ENCODE data around the gene HNRNPL.
"Not testable (repeated sequence)": the region's sequence is repeated elsewhere in the genome, so short reads cannot be mapped to it uniquely, and the experiment has no call there.

Gene HNRNPL

GRCh38 chr19:38867171-38867780 lies 17.5 kb upstream of the HNRNPL start:
- Histone ChIP-seq H2AFZ (ENCODE audit: low read length) (no peak overlapping the region), H3K4me3 (ENCODE audit: low read length, poor library complexity, severe bottlenecking) (no peak overlapping the region), H3K9me2 (replicated peaks; ENCODE audit: low read depth, low read length) (no peaks in the 10 kb centered on the region), H3K36me3 (ENCODE audit: insufficient read depth, low read length) (no peaks in the 10 kb centered on the region), H3K4me2 (ENCODE audit: low read depth, low read length, poor library complexity, severe bottlenecking) (no peak overlapping the region), H3K79me2 (ENCODE audit: insufficient read depth, low read length) (no peaks in the 10 kb centered on the region), H3K27me3 (ENCODE audit: insufficient read depth, low read length, poor library complexity, severe bottlenecking) (no peaks in the 10 kb centered on the region), H4K20me1 (ENCODE audit: insufficient read depth, low read length, poor library complexity, severe bottlenecking) (no peaks in the 10 kb centered on the region), H3K9me3 (ENCODE audit: insufficient read depth, low read depth, low read length) (no peaks in the 10 kb centered on the region), H3K4me1 (ENCODE audit: insufficient read depth, low read length, poor library complexity, severe bottlenecking) (peaks cover 13% of the 10 kb centered on the region), H3K9ac (ENCODE audit: low read depth, low read length, poor library complexity, severe bottlenecking) (no peak overlapping the region), H3F3A (ENCODE audit: low read depth) (no peaks in the 10 kb centered on the region)
- TF ChIP-seq EZH2phosphoT487 (IDR thresholded peaks at IDR 0.05; ENCODE audit: borderline replicate concordance), result no peak
- TF ChIP-seq, protein P1, sequence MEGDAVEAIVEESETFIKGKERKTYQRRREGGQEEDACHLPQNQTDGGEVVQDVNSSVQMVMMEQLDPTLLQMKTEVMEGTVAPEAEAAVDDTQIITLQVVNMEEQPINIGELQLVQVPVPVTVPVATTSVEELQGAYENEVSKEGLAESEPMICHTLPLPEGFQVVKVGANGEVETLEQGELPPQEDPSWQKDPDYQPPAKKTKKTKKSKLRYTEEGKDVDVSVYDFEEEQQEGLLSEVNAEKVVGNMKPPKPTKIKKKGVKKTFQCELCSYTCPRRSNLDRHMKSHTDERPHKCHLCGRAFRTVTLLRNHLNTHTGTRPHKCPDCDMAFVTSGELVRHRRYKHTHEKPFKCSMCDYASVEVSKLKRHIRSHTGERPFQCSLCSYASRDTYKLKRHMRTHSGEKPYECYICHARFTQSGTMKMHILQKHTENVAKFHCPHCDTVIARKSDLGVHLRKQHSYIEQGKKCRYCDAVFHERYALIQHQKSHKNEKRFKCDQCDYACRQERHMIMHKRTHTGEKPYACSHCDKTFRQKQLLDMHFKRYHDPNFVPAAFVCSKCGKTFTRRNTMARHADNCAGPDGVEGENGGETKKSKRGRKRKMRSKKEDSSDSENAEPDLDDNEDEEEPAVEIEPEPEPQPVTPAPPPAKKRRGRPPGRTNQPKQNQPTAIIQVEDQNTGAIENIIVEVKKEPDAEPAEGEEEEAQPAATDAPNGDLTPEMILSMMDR (conservative IDR thresholded peaks at IDR 0.05; ENCODE audit: low read length), result no peak

DNA sequence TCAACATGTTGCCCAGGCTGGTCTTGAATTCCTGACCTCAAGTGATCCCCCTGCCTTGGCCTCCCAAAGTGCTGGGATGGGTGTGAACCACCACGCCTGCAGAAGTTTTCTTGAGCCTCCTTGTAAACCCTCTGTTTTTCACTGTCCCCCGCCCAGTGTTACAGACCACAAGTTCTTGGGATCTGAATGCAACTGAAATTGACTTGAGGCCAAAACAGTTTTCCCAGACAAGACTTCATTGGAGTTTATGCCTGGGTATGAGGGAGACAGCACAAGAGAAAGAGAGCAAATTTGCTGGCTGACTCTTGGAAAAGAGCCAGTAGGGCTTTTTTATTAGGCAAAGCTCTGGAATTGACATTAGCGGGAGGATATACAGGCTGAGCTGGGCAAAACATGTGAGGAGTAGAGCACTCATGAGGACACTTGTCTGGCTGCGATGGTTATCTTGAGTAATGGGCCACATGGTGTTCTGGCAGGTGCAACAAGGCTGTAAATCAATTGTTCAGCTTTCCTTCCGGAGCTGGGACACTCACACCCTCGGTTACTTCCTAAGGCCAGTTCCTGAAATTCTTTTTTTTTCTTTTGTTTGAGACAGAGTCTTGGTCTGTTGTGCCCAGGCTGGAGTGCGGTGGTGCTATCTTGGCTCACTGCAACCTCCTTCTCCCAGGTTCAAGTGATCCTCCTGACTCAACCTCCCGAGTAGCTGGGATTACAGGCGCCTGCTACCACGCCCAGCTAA lies 12.7 kb upstream of the HNRNPL start:
- Histone ChIP-seq H3K9me2 (replicated peaks; ENCODE audit: low read depth, low read length) (no peaks in the 10 kb centered on the region), H3K4me1 (ENCODE audit: insufficient read depth, low read length, poor library complexity, severe bottlenecking) (peaks cover 13% of the 10 kb centered on the region), H2AFZ (ENCODE audit: low read length) (no peak overlapping the region), H3K27me3 (ENCODE audit: insufficient read depth, low read length, poor library complexity, severe bottlenecking) (no peaks in the 10 kb centered on the region), H3F3A (ENCODE audit: low read depth) (no peaks in the 10 kb centered on the region), H3K36me3 (ENCODE audit: insufficient read depth, low read length) (no peaks in the 10 kb centered on the region), H3K79me2 (ENCODE audit: insufficient read depth, low read length) (no peaks in the 10 kb centered on the region), H3K4me2 (ENCODE audit: low read depth, low read length, poor library complexity, severe bottlenecking) (no peak overlapping the region), H3K9me3 (ENCODE audit: insufficient read depth, low read depth, low read length) (no peaks in the 10 kb centered on the region), H4K20me1 (ENCODE audit: insufficient read depth, low read length, poor library complexity, severe bottlenecking) (no peaks in the 10 kb centered on the region), H3K4me3 (ENCODE audit: low read length, poor library complexity, severe bottlenecking) (no peak overlapping the region), H3K9ac (ENCODE audit: low read depth, low read length, poor library complexity, severe bottlenecking) (no peak overlapping the region)
- no peak for TF ChIP-seq EZH2phosphoT487 (IDR thresholded peaks at IDR 0.05; ENCODE audit: borderline replicate concordance)
- TF ChIP-seq, protein P1 (conservative IDR thresholded peaks at IDR 0.05; ENCODE audit: low read length), result no peak

DNA sequence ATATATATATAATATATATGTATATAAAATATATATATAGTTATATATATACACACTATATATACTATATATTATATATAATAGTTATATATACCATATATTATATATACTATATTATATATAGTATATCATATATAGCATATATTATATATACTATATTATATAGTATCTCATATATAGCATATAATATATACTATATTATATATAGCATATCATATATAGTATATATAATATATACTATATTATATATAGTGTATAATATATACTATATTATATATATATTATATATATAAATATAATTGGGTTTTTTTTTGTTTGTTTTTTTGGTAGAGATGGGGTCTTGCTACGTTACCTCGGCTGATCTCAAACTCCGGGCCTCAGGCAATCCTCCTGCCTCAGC lies 11.6 kb upstream of the HNRNPL start:
- H4K20me1 ChIP-seq (ENCODE audit: insufficient read depth, low read length, poor library complexity, severe bottlenecking), result no peaks in the 10 kb centered on the region
- H3K79me2 ChIP-seq (ENCODE audit: insufficient read depth, low read length), result no peaks in the 10 kb centered on the region
- TF ChIP-seq EZH2phosphoT487 (IDR thresholded peaks at IDR 0.05; ENCODE audit: borderline replicate concordance), result no peak
- TF ChIP-seq, protein P1 (conservative IDR thresholded peaks at IDR 0.05; ENCODE audit: low read length), result no peak

GRCh38 chr19:38859631-38860204 lies 9.9 kb upstream of the HNRNPL start:
- H3K9ac ChIP-seq (ENCODE audit: low read depth, low read length, poor library complexity, severe bottlenecking); H2AFZ ChIP-seq (ENCODE audit: low read length); H3K27me3 ChIP-seq (ENCODE audit: insufficient read depth, low read length, poor library complexity, severe bottlenecking); H3K9me2 ChIP-seq (replicated peaks; ENCODE audit: low read depth, low read length); H3K9me3 ChIP-seq (ENCODE audit: insufficient read depth, low read depth, low read length); H3F3A ChIP-seq (ENCODE audit: low read depth); H3K4me2 ChIP-seq (ENCODE audit: low read depth, low read length, poor library complexity, severe bottlenecking); H3K36me3 ChIP-seq (ENCODE audit: insufficient read depth, low read length); H3K4me1 ChIP-seq (ENCODE audit: insufficient read depth, low read length, poor library complexity, severe bottlenecking); H4K20me1 ChIP-seq (ENCODE audit: insufficient read depth, low read length, poor library complexity, severe bottlenecking); H3K4me3 ChIP-seq (ENCODE audit: low read length, poor library complexity, severe bottlenecking); H3K79me2 ChIP-seq (ENCODE audit: insufficient read depth, low read length): not testable (repeated sequence)

More for the DNA sequence above, 11.6 kb upstream of the HNRNPL start:
- Histone ChIP-seq H3K9me2 (replicated peaks; ENCODE audit: low read depth, low read length) (no peaks in the 10 kb centered on the region), H3F3A (ENCODE audit: low read depth) (no peaks in the 10 kb centered on the region), H3K4me1 (ENCODE audit: insufficient read depth, low read length, poor library complexity, severe bottlenecking) (peaks cover 13% of the 10 kb centered on the region), H3K9me3 (ENCODE audit: insufficient read depth, low read depth, low read length) (no peaks in the 10 kb centered on the region), H2AFZ (ENCODE audit: low read length) (no peak overlapping the region), H3K27me3 (ENCODE audit: insufficient read depth, low read length, poor library complexity, severe bottlenecking) (no peaks in the 10 kb centered on the region), H3K36me3 (ENCODE audit: insufficient read depth, low read length) (no peaks in the 10 kb centered on the region), H3K4me2 (ENCODE audit: low read depth, low read length, poor library complexity, severe bottlenecking) (no peak overlapping the region), H3K9ac (ENCODE audit: low read depth, low read length, poor library complexity, severe bottlenecking) (no peak overlapping the region), H3K4me3 (ENCODE audit: low read length, poor library complexity, severe bottlenecking) (no peak overlapping the region)

Measured in Loucy (cell line).